ENCODE data around the gene PKHD1.
"Not testable (repeated sequence)": the region's sequence is repeated elsewhere in the genome, so short reads cannot be mapped to it uniquely, and the experiment has no call there.

DNA sequence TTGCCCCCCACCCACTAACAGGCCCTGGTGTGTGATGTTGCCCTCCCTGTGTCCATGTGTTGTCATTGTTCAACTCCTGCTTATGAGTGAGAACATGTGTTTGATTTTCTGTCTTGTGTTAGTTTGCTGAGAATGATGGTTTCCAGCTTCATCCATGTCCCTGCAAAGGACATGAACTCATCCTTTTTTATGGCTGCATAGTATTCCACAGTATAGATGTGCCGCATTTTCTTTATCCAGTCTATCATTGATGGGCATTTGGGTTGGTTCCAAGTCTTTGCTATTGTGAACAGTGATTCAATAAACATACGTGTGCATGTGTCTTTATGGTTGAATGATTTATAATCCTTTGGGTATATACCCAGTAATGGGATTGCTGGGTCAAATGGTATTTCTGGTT lies 169.1 kb downstream of the PKHD1 start:
- TF ChIP-seq, protein P1, sequence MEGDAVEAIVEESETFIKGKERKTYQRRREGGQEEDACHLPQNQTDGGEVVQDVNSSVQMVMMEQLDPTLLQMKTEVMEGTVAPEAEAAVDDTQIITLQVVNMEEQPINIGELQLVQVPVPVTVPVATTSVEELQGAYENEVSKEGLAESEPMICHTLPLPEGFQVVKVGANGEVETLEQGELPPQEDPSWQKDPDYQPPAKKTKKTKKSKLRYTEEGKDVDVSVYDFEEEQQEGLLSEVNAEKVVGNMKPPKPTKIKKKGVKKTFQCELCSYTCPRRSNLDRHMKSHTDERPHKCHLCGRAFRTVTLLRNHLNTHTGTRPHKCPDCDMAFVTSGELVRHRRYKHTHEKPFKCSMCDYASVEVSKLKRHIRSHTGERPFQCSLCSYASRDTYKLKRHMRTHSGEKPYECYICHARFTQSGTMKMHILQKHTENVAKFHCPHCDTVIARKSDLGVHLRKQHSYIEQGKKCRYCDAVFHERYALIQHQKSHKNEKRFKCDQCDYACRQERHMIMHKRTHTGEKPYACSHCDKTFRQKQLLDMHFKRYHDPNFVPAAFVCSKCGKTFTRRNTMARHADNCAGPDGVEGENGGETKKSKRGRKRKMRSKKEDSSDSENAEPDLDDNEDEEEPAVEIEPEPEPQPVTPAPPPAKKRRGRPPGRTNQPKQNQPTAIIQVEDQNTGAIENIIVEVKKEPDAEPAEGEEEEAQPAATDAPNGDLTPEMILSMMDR (IDR thresholded peaks at IDR 0.05): not testable (repeated sequence)
- not testable (repeated sequence) for TF ChIP-seq POLR2AphosphoS5 (IDR thresholded peaks at IDR 0.05; ENCODE audit: insufficient read depth in 1 of 2, low read depth in 1 of 2); POLR2A (IDR thresholded peaks at IDR 0.05)
